Measurements from ENCODE around the gene CTNNAL1.
"Not testable (repeated sequence)": the region's sequence is repeated elsewhere in the genome, so short reads cannot be mapped to it uniquely, and the experiment has no call there.

The CTNNAL1 gene

GRCh38 chr9:109012876-109013678 lies at the start of gene CTNNAL1:
TSS of gene CTNNAL1 (minus strand) at chr9:109013499. CDS start at chr9:109013442, 57 bp downstream.
- peak; percentile 88 for DNase-seq

- no peak for DNase-seq
Observed at GRCh38 chr9:109062543-109062942, 49.2 kb upstream of the CTNNAL1 start.

- DNase-seq: no peak
Observed at GRCh38 chr9:109060191-109060590, 46.9 kb upstream of the CTNNAL1 start.

- DNase-seq: not testable (repeated sequence)
Observed at GRCh38 chr9:109053121-109053520, 39.8 kb upstream of the CTNNAL1 start.

- DNase-seq: no peak
Observed at GRCh38 chr9:109052416-109052815, 39.1 kb upstream of the CTNNAL1 start.

GRCh38 chr9:109051733-109052132 lies 38.4 kb upstream of the CTNNAL1 start:
- no peak for DNase-seq

- DNase-seq: no peak
Observed at GRCh38 chr9:109050444-109050843, 37.1 kb upstream of the CTNNAL1 start.

GRCh38 chr9:109048822-109049221 lies 35.5 kb upstream of the CTNNAL1 start:
- DNase-seq: no peak

- DNase-seq: no peak
Observed at GRCh38 chr9:109047259-109047658, 34.0 kb upstream of the CTNNAL1 start.

GRCh38 chr9:109046346-109046745 lies 33.0 kb upstream of the CTNNAL1 start:
- DNase-seq: no peak

GRCh38 chr9:109043578-109043977 lies 30.3 kb upstream of the CTNNAL1 start:
- DNase-seq: no peak

- no peak for DNase-seq
Observed at GRCh38 chr9:109040571-109040970, 27.3 kb upstream of the CTNNAL1 start.

- DNase-seq: no peak
Observed at GRCh38 chr9:109039539-109039938, 26.2 kb upstream of the CTNNAL1 start.

- no peak for DNase-seq
Observed at GRCh38 chr9:109037946-109038715, 24.8 kb upstream of the CTNNAL1 start.

GRCh38 chr9:109036744-109037680 lies 23.7 kb upstream of the CTNNAL1 start:
- DNase-seq: no peak

GRCh38 chr9:109035684-109036423 lies 22.6 kb upstream of the CTNNAL1 start:
- DNase-seq: no peak

GRCh38 chr9:109033941-109034700 lies 20.8 kb upstream of the CTNNAL1 start:
- DNase-seq: no peak

- no peak for DNase-seq
Observed at GRCh38 chr9:109031241-109031640, 17.9 kb upstream of the CTNNAL1 start.

GRCh38 chr9:109030426-109030825 lies 17.1 kb upstream of the CTNNAL1 start:
- DNase-seq: no peak

GRCh38 chr9:109028457-109028856 lies 15.2 kb upstream of the CTNNAL1 start:
- DNase-seq: no peak

GRCh38 chr9:109027176-109027575 lies 13.9 kb upstream of the CTNNAL1 start:
- no peak for DNase-seq

Data from NCI-H2171 (cell line).